ENCODE measurements around the gene KLHL41. TPM values are rescaled to one million over a fixed set of nuclear protein-coding genes. Genes with fewer than 3 reads are reported as not detected.

KLHL41 gene
- total and polyA plus RNA-seq, 4 donors = 0.10 to 0.33 (median 0.26) TPM

GRCh38 chr2:169486487-169486886 lies 23.0 kb upstream of the KLHL41 start:
- Histone ChIP-seq H3K4me3 (ENCODE audit: low read depth in 1 of 3, low read length in 3 of 3) (no peak overlapping the region), H3K9me3 (ENCODE audit: control insufficient read depth in 4 of 4, low read length in 3 of 4) (no peaks in the 10 kb centered on the region), H3K27ac (ENCODE audit: low read depth in 1 of 2, low read length in 2 of 2) (no peak overlapping the region), H3K36me3 (ENCODE audit: control insufficient read depth in 4 of 4, insufficient read depth in 3 of 4, low read depth in 1 of 4, low read length in 3 of 4) (peaks cover 4 to 13% (median 9%) of the 10 kb centered on the region in 4 donors), H3K9ac (ENCODE audit: low read depth in 1 of 2, low read length in 2 of 2) (no peak overlapping the region), H3K4me1 (ENCODE audit: control insufficient read depth in 4 of 4, insufficient read depth in 4 of 4, low read length in 3 of 4) (no peaks in the 10 kb centered on the region), H3K27me3 (ENCODE audit: control insufficient read depth in 4 of 4, insufficient read depth in 4 of 4, low read length in 3 of 4) (no peaks in the 10 kb centered on the region)
- TF ChIP-seq HNF4G (IDR thresholded peaks at IDR 0.05) = no peak
- no peak for TF ChIP-seq HNF4A (conservative IDR thresholded peaks at IDR 0.05)
- TF ChIP-seq FOXA1 (IDR thresholded peaks at IDR 0.05) = no peak
- TF ChIP-seq ATF3 (IDR thresholded peaks at IDR 0.05) = no peak
- no peak for TF ChIP-seq YY1 (IDR thresholded peaks at IDR 0.05)
- no peak for TF ChIP-seq JUND (IDR thresholded peaks at IDR 0.05)
- no peak for TF ChIP-seq RAD21 (IDR thresholded peaks at IDR 0.05)
- TF ChIP-seq GABPA (IDR thresholded peaks at IDR 0.05 in 1 of 2, conservative IDR thresholded peaks at IDR 0.05 in 1 of 2) = no peak
- TF ChIP-seq NR2F2 (IDR thresholded peaks at IDR 0.05) = no peak
- TF ChIP-seq MAX (IDR thresholded peaks at IDR 0.05) = no peak
- no peak for TF ChIP-seq EGR1 (IDR thresholded peaks at IDR 0.05; ENCODE audit: low read depth in 2 of 2)
- no peak for TF ChIP-seq FOXA2 (IDR thresholded peaks at IDR 0.05)
- TF ChIP-seq TAF1 (conservative IDR thresholded peaks at IDR 0.05) = no peak
- TF ChIP-seq REST (IDR thresholded peaks at IDR 0.05) = no peak
- no peak for TF ChIP-seq SP1 (IDR thresholded peaks at IDR 0.05)
- TF ChIP-seq ZBTB33 (IDR thresholded peaks at IDR 0.05) = no peak
- no peak for TF ChIP-seq RXRA (IDR thresholded peaks at IDR 0.05)
- no peak for TF ChIP-seq CTCF (IDR thresholded peaks at IDR 0.05; ENCODE audit: low read depth, low read length, missing input control)
- DNase-seq (ENCODE audit: low spot score) = no peak
